Activated CD8-positive, alpha-beta memory T cell treated with anti-CD3 and anti-CD28 coated beads for 1 hour (primary cell): ENCODE measurements around the gene TLE3.

Experiments used
- DNase-seq, 2 donors: peaks; one replicate each; pipeline ENCODE4 v3.0.0-alpha.2; 2020; ENCODE audit warnings: low read depth in 1 of 2; ENCODE audit errors: extremely low read depth in 1 of 2

TLE3 gene

DNA sequence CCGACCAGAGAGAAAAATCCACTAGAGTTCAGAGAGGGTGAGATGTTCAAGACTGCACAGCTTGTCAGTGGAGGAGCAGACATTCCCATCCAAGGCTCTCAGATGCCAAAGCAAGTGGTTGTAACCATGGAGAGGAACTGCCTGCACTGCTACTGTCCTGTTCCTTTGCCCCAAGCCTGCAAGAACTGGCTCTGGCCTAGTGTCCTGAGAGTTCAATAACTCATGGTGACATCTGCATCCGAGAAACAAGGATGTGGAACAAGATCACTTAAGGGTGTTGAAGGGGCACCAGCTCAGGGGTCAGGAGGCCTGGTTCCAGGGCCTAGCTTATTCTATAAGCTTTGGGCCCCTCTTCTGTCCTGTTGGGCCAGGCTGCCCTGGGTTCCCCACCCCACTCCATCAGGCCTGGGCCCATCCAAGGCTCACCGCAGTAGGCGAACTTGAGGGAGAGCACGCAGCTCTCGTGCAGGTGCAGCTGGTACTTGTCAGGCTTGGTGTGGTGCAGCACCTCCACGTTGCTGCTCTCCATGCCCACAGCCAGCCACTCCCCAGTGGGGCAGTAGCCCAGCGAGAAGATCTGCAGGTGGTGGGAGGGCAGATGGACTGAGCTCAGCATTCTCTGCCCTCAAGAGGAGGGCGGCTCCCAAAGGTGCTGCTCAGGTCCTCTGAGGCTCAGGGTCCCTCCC lies 45.6 kb downstream of the TLE3 start:
- no peak for DNase-seq

DNA sequence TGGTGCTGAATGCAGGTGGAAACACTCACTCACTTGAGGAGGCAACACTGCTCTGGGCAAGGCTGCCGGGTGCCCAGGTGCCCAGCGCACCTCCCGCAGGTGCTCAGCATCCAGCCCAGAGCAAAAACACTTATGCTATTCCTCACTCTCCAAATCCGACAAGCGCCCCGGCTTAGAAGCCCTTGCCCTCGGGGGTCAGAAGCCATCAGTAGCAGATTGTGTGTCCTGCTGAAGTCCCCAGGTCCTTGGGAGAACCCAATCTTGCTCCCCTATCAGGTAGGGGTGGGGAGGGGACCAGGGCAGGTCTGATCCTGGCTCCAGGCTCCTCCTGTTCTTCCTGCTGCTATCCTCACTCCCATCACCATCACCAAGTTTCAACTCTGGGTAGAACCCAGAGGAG lies 46.7 kb downstream of the TLE3 start:
- DNase-seq: no peak

DNA sequence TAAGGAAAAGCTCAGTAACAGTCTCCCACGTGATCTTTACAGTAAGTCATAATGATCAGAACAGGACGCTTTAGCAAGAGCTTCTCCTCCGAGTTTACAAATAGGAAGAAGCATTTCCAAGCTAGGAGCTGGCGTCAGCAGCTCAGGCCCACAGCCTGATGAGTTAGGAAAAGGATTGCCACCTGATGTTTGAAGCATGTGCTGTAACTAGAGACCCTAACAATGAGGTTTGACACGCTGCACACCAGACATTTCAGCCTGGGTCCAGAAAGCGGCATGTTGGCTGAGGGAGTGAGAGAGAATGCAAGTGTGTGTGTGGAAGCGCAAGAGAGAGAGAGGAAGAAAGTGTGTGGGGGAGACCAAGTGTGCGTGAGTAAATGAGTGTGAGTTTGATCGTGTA lies 47.3 kb downstream of the TLE3 start:
- no peak for DNase-seq

DNA sequence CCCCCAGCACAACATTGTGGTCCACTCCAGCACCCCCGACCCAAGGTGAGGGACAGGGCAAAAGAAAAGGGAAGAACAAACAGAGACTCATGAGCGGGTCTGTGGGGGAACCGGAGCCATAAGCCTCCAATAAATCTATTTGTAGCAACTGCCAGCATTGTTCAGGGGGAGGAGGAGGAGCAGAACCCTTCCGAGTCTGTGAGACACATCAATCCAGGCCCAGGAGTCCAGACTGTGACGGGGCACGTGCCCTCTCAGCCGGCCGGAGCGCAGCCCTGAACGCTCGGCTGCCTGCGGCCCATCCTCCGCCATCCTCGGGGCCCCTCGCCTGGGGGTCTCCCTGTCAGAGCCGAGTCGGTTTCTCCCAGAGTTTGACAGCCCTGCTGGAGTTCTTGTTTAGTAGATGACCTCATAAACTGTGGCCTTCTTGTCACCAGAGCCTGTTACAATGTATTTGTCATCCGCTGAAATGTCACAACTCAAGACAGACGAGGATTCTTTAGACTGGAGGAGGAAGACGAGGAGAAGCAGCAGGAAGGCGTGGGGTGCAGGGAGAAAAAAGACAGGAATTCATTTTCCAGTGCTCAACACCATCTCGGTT lies 47.9 kb downstream of the TLE3 start:
- DNase-seq: no peak

DNA sequence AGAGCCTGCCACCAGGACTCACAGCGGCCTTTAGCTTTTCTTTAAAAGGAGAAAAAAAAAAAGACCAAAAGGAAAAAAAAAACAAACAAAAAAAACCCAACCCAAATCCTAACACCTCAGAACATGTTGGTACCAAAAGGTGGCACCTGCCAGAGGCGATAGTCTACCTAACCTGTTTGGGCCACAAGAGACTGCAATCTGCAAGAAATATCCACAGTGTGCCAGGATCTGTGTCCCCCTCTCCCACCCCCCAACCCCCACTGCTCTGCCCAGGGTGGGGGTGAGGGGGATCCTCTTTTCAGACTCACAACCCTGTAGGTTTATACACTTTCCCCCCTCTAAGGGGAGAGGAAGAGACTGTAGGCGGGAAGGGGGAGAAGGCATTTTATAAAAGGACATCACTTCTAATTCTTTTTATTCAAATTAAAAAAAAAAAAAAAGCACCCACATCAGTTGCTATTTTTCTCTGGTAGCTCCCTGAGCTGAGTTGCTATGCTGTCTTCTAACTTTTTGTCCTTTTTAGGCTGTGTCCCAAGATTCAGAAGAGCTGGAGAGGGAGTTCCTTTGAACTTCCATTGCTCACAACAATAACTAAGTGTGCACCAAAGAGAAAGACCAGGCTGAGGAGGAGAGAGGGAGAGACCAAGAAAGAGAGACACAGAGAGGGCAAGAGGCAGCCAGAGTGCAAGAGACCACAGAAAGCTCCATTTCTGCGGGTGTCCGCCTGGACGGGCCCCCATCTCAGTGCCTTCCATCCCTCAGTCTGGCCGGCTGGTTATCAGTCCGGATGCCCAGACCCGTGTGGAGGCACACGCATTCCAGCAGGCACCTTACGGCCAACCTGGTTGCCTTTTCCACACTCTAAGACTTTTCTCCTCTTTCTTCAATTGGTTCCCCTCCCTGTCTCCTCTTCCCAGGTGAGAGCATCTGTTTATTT lies 48.9 kb downstream of the TLE3 start:
- DNase-seq: no peak

DNA sequence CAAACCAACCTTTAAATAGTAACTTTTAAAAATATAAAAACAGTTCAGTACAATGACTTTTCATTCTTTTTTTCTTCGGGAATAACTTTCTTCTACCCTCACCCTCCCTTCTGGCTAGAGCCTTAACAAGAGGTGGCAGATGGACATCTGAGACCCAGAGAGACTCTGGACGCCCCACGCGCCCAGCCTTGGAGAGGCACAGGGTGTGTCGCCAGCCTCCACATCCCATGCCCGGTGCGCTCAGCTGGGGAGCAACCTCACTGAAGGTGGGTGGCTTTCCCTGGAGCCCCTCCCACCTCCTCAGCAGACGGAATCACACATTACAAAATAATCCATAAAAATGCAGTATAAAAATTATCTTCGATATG lies 49.5 kb downstream of the TLE3 start:
- no peak for DNase-seq

DNA sequence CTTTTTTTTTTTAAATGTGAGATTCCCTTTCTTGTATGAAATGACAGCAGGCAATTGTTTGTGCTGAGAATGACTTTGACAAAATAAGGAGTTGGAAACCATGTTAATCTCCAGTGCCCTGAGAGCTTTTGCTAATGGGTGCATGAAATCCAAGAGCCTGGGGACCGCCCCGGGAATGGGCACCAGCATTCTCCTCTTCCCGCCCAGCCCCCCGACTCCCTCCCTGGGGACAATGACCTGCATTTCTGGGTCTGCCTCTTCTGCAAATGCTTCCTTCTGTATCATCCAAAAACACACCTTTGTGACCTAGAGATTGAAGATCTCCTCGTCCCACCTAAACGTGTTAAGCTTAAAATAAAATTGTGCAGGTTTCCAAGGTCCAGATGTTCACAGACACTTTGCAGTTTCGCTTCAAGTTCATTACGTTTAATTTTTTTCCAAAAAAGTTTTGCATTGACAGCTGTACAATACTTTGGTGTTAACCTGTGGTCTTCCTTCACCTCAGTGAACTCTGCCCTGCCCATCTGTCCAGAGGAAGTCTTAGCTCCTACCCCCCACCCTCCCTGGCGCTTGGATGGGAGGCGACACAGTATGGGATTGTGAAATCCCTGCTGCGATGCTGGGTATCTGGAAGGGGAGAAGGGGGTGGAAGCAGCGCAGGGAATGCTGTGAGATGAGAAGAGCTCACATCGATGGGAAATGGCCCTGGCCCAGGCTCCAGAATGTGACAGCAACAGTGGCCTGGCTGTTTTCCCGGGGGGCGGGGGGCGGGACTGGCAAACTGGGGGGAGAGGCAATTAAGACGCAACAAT lies 50.1 kb downstream of the TLE3 start:
- no peak for DNase-seq

DNA sequence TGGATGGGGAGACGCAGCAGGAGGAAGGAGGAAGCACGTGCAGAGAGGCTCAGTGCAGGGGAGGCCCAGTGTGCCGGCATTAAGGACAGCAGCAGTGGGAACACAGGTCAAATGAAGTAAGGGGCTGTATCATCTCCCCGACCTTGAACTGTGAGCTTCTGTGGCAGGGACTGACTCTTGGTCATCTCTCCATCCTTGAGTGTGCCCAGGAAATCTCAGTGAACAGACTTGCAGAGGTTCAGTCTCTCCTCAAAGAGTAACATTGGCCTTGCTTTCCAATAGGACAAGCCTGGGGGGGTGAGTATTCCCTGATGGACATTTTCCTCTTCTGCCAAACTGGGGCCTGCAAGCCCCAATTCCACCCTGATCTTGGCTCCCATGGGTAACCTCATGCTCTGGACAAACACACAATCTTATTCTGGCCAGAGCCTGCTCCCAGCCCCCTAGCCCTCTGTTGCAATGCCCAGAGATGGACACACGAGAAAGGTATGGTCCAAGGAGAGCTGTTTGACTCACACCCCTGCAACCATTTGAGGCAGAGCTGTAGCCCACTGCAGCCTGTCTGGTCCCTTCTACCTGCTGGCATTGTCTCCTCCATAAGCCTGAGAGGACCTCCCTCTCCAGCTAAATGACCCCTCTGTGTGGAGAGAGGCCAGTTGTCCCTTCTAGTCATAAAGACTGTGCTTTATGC lies 50.9 kb downstream of the TLE3 start:
- DNase-seq: no peak

DNA sequence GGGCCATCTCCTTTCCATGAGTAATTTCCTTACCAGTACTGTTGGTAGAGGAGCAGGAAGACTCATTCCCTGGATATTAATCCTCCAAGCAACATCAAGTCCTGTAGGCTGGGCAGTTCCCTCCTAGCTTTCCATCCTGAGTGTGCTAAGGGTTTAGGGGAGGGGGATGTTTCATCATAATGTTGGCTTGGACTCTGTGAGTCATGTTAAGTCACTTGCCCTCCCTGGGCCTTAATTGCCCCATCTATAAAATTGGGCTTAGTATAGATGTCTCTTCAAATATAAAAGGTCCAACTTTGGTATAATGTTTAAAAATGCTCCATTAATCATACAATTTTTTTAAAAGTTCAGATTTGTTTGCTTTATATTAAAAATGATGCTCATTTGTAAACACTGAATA lies 52.7 kb downstream of the TLE3 start:
- DNase-seq: no peak

DNA sequence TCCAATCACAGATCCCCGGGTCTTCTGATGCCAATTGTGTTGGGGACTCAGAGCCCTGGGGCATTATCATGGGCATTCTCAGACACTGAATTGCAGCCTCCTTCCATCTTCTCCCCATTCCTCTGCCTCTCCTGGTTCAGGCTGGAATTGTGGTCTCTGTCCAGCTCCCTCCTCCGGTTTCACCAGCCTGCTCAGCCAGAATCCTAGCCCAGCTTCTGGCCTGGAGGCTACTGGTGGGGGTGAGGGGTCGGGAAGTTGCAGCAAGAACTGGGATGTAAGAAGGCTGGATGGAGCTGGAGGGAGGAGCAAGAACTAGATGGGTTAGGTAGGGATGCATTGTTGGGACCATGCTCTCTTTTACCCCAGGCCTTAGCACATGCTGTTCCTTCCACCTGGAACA lies 53.5 kb downstream of the TLE3 start:
- no peak for DNase-seq

DNA sequence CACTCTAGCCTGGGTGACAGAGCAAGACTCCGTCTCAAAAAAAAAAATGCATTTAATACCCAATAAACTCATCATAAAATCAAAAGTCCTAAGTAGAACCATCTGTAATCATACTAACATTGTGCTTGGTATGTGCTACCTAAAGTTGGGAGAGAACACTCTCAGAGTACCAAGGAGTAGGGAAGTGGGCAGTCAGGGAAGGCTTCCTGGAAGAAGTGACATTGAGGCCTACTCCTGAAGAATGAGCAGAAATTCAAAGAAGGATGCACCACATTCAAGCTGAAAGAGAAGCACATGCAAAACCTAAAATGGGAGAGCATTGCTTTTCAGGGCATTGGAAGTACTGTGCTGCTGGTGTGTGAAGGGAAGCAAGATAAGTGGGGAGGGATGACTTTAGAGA lies 54.1 kb downstream of the TLE3 start:
- DNase-seq: no peak

DNA sequence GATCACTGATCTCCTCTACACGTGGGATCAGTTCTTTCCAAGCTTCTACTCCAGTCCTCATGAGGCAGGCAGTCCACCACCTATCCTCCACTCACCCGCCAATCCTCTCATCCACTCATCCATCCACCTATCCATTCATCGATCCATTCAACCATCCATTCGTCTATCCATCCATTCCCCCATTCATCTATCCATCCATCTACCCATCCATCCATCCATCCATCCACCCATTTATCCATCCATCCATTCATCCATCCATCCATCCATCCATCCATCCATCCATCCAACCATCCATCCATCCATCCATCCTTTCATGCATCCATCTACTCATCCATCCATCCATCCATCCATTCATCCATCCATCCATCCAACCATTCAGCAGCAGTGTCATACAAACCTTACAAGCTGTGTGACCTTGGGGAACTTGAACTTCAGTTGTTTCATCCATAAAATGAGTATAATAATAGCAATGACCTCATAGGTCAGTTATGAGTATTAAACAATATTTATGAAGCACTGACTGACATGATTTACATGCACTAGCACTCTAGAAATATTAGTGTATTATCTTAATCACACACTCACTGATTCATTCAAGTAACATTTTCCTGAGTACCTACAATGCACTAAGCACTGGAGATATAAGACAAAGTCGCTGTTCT lies 55.0 kb downstream of the TLE3 start:
- DNase-seq: no peak

DNA sequence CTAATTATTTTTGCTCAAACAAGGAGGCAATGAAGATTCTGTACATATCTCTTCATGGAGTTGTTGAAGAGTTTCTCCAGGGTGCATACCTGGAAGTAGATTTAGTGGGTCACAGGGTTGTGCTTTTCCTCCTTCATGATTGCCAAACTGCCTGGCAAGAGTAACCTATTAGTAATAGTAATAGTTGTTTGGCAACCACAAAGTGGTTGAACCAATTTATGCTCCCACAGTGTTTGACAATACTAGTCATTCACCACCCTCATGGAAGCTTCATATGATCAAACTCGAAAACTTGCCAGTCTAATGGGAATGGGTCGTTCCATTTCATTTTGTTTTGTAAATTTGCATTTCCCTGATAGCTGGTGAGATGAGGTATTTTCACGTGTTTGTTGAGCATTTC lies 57.8 kb downstream of the TLE3 start:
- no peak for DNase-seq

DNA sequence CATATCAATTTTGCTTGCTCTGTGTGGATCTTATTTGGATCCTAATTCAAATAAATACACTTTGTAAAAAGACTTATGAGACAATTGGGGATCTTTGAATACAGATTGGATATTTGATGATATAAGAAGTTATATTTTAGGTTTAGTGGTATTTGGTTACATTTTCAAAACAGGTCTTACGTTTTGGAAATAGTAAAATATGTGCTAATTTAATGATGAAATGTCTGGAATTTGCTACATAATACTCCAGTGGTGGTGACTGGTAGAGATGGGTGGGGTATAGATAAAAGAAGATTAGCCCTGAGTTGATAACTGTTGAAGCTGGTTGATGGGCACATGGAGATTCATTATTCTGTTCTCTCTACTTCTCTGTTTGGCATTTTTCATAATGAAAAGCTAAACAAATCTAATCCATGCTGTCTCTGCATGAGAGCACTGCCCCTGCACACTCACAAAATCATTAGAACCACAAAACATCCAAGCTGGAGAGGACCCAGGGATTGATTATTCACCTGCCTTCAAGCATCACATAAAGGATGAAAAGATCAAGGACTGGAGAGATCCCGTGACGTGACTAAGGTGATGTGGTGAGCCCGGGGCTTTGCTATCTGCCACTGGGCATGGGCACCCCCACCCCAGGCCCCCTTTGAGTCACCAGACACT lies 58.9 kb downstream of the TLE3 start:
- DNase-seq: no peak

DNA sequence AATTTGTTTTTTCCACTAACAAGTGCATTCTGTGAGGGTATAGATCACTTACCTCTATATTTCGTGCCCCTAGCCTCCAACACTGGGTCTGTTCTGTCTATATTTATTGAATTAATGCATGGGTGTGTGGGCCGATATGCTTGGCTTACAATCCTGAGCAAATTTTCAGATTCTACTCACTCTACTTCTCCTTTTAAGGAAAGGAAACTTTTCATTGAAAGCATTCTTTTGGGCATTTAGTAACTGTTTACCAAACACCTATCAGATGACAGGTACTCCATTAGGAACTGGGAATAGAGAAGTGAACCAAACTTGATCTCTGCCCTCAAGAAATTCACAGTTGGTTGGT lies 60.5 kb downstream of the TLE3 start:
- no peak for DNase-seq

DNA sequence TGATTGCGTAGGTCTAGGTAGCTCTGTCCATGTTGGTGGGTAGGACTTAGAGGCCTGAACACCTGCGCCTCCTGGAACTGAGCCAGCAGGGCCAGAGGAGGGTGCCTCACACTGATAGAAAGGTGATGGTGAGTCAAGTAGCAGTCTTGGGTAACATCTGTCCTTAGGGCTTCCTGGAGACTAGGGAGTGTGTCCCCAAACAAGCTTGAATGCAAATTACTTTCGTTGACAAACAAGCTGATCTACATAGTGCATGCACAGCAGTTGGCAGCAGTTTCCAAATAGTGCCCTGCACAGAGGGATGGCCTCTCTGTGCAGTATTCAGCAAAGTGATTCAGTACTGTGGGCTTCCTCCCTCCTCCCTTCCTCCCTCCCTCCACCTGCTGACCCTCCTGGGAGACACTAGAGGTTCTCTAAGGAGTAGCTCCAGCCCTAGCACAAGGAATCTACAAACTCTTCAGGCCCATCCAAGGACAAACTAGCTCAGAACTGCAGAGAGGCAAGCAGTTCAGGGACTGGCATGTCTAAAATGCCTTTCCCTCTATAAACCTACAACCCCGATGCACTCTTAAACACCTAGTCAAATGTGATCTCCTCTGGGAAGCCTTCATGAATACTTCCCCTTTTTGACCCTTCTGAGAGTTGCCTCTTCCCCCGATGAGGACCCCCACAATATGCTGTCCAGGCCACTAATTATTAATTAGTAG lies 61.0 kb downstream of the TLE3 start:
- DNase-seq: no peak

DNA sequence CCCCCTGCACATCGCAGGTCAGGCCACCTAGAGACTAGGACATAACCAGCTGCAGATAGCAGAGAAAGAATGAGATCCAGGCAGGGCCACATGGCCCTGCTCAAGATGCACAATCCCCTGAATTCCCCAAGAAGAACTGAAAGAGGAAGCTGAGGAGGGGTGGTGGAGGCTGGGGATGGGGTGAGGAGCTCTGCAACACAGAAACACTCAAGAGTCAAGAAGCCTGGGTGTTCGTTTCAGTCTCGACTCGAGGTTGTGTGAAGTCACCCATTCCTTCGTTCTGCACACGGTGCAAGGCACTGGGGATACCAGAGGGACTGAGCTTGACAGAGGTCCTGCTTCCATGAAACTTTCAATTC lies 62.0 kb downstream of the TLE3 start:
- DNase-seq: no peak

DNA sequence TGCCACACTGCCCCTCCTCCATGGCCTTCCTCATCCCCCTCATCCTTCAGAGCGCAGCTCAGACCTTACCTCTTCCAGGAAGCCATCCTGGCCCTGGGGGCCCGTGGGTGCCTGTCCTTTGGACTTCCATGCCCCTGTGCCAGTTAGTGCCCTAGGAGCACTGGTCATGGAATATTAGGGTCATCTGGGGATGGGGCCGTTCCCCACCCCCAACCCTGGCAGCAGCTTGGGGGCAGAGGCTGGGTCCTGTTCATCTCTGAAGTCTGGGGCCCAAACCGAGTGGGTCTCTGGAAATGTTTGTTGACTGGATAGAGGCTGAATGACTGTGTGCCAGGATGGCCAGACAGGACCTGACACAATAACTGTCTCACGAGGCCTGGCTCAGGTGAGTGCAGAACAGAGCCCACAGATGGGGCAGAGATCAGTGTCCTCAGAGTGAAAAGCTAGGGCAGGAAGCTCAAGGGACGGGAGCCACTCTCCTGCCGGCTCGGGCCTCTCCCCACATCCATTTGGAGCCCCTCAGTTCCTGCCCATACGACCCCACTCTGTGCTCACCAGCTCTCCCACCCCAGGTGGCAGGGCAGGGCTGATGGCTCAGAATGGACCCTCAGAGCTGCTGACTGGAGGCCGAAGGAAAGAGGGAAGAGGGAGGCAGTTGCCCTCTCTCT lies 62.5 kb downstream of the TLE3 start:
- no peak for DNase-seq

DNA sequence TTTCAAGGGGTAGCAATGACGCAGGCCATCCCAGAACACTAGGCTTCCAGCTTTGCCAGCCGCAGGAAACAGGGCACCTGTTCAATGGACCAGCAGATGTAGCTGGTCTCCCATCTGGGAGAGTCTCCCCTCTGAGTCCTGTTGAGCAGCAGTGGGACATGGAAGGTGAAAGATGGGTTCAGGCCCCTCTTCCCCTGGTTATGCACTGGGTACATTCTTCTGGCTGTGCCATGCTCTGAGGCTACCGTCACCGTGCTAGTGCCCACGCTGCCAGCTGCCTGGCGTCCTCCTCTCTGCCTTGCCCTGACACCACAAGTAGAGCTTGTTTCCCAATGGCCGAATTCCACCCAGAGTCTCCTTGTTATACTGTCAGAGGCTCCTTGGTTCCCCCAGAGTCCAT lies 63.1 kb downstream of the TLE3 start:
- no peak for DNase-seq
